ENCODE measurements around the gene MUSK.

GRCh38 chr9:110767559-110768063 is 99.0 kb downstream of the MUSK start:
- TF ChIP-seq CTCF (IDR thresholded peaks at IDR 0.05), result no peak
- TF ChIP-seq POLR2A (IDR thresholded peaks at IDR 0.05), result no peak

Data from testis (tissue), 2 donors.